OCI-LY7 (cell line): Measurements from ENCODE around the gene MDFIC. TPM values are rescaled to one million over a fixed set of nuclear protein-coding genes. Genes with fewer than 3 reads are reported as not detected.

ENCODE experiments used
- BruUV-seq: library from RNA; stranded (reverse); fragments of 400-500 nt; replicated peaks from 2 replicates; lab custom pipeline; 2021; lab: Mats Ljungman, UMichigan
- CTCF ChIA-PET: fragments of 300-600 bp; sonication (Branson Sonifier 250); formaldehyde crosslinking; loops from one replicate; lab custom pipeline; 2022; ENCODE audit warnings: antibody characterized with exemption; ENCODE audit not compliant: unreplicated experiment; lab: Charles Lee
- POLR2A ChIA-PET: fragments of 300-600 bp; sonication (Branson Sonifier 250); formaldehyde crosslinking; loops from one replicate; lab custom pipeline; 2022; ENCODE audit warnings: antibody characterized with exemption; lab: Charles Lee
- DNase-seq: peaks from one replicate; pipeline ENCODE4 v3.0.0-alpha.2; 2015; ENCODE audit warnings: low spot score
- H2AFZ ChIP-seq: fragments of 200-600 bp; sonication (generic), shearing (Covaris generic); 2 replicates; pipeline ENCODE4 v1.6.1; 2014; ENCODE audit warnings: mild to moderate bottlenecking, antibody characterized with exemption, low read length, moderate library complexity
- H3K27ac ChIP-seq: fragments of 200-600 bp; sonication (generic); 2 replicates; pipeline ENCODE4 v1.5.1; 2014; ENCODE audit warnings: mixed run types, low read depth, mild to moderate bottlenecking, moderate library complexity, low read length, inconsistent platforms; ENCODE audit not compliant: poor library complexity, severe bottlenecking
- H3K36me3 ChIP-seq: fragments of 200-600 bp; sonication (generic); 2 replicates; pipeline ENCODE4 v1.6.1; 2014; ENCODE audit warnings: mild to moderate bottlenecking, antibody characterized with exemption, low read length, moderate library complexity, mixed read lengths; ENCODE audit not compliant: insufficient read depth
- H3K4me1 ChIP-seq: fragments of 200-600 bp; sonication (generic); 2 replicates; pipeline ENCODE4 v1.5.1; 2014; ENCODE audit warnings: mild to moderate bottlenecking, low read length; ENCODE audit not compliant: insufficient read depth, poor library complexity, severe bottlenecking
- H3K4me2 ChIP-seq: fragments of 200-600 bp; sonication (generic); 2 replicates; pipeline ENCODE4 v1.6.1; 2014; ENCODE audit warnings: mild to moderate bottlenecking, low read length
- H3K4me3 ChIP-seq: fragments of 200-600 bp; sonication (generic); 2 replicates; pipeline ENCODE4 v1.5.1; 2014; ENCODE audit warnings: mild to moderate bottlenecking, low read depth, low read length; ENCODE audit not compliant: poor library complexity, severe bottlenecking
- H3K79me2 ChIP-seq: fragments of 200-600 bp; sonication (generic); 2 replicates; pipeline ENCODE4 v1.6.1; 2016; ENCODE audit warnings: low read depth, mild to moderate bottlenecking, low read length, moderate library complexity, mixed read lengths; ENCODE audit not compliant: insufficient read depth
- H3K9me2 ChIP-seq: fragments of 200-600 bp; sonication (generic); 2 replicates; pipeline ENCODE4 v1.6.1; 2016; ENCODE audit warnings: mild to moderate bottlenecking, low read length, mixed read lengths; ENCODE audit not compliant: insufficient read depth
- H3K9me3 ChIP-seq: fragments of 200-600 bp; sonication (generic); 2 replicates; pipeline ENCODE4 v1.6.1; 2014; ENCODE audit warnings: mild to moderate bottlenecking, mixed run types, low read length, mixed read lengths
- H4K20me1 ChIP-seq: fragments of 200-600 bp; sonication (generic); 2 replicates; pipeline ENCODE4 v1.6.1; 2014; ENCODE audit warnings: mild to moderate bottlenecking, antibody characterized with exemption, low read length, moderate library complexity, mixed read lengths; ENCODE audit not compliant: insufficient read depth
- EZH2phosphoT487 ChIP-seq: fragments of 200-600 bp; sonication (generic); IDR thresholded peaks from 2 replicates; pipeline ENCODE4 v1.6.1; 2018; ENCODE audit warnings: low read depth, borderline replicate concordance, mild to moderate bottlenecking, mixed run types, antibody characterized with exemption, low read length, moderate library complexity, mixed read lengths
- intact Hi-C: fragments of 100-400 bp; cut with micrococcal nuclease; formaldehyde crosslinking; loops from one replicate; pipeline ENCODE4 v1.10.0; 2022; ENCODE audit not compliant: unreplicated experiment
- total RNA-seq, 2 experiments: library from RNA; depleted of rRNA in 1 of 2; stranded (reverse); fragments of >200 nt in 1 of 2; shearing (Covaris generic) in 1 of 2; gene quantifications; 2 replicates each; pipeline ENCODE4 v1.2.3, GENCODE V29; 2014 to 2022
- TF ChIP-seq, protein P1 (sequence below): fragments of 200-600 bp; sonication (generic); conservative IDR thresholded peaks from 2 replicates; pipeline ENCODE4 v1.5.1; 2014; ENCODE audit warnings: mild to moderate bottlenecking, antibody characterized with exemption, low read length, moderate library complexity, mixed read lengths

MDFIC gene
- total RNA-seq, 2 experiments from 2014 or later, result not detected

DNA sequence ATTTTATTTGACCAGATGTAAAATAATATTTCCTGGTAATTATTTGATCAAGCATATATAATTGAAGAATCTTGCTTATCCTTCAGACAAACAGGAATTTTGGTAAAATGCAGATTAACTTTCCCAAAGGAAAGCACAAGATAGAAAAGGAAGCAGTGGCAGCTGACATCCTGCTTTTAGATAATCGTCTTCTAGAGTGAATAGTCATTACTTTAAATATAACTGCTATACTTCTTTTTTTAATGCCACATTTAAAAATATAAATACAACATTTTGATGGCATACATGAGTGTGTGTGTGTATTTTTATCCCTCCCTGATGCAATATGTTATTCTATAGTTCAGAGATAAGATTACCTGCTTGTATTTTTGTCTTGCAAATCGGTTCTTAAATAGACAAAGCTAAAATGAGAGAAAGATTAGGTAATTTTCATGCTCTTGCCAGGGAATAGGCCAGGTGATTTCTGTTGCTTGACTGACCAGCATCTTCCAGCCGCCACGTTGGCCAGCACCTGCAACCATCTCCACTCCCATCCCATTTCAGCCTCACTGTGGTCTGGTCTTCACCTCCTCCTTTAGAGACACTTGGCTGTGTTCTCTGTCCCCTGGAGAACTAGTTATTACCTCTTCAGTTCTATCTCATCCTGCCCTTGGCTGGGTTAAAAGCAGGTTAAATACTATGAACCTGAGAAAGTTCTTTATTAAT lies 58.1 kb downstream of the MDFIC start:
- Histone ChIP-seq H3K79me2 (no peaks in the 10 kb centered on the region), H3K4me1 (no peaks in the 10 kb centered on the region), H3K4me2 (no peak overlapping the region), H3K9me3 (no peaks in the 10 kb centered on the region), H3K4me3 (no peak overlapping the region), H3K36me3 (no peaks in the 10 kb centered on the region), H3K27ac (no peak overlapping the region), H3K9me2 (no peaks in the 10 kb centered on the region), H2AFZ (no peak overlapping the region), H4K20me1 (no peaks in the 10 kb centered on the region)
- intact Hi-C loops, result no loop called here
- POLR2A ChIA-PET, result no interaction called here
- CTCF ChIA-PET, result no interaction called here
- TF ChIP-seq, protein P1, sequence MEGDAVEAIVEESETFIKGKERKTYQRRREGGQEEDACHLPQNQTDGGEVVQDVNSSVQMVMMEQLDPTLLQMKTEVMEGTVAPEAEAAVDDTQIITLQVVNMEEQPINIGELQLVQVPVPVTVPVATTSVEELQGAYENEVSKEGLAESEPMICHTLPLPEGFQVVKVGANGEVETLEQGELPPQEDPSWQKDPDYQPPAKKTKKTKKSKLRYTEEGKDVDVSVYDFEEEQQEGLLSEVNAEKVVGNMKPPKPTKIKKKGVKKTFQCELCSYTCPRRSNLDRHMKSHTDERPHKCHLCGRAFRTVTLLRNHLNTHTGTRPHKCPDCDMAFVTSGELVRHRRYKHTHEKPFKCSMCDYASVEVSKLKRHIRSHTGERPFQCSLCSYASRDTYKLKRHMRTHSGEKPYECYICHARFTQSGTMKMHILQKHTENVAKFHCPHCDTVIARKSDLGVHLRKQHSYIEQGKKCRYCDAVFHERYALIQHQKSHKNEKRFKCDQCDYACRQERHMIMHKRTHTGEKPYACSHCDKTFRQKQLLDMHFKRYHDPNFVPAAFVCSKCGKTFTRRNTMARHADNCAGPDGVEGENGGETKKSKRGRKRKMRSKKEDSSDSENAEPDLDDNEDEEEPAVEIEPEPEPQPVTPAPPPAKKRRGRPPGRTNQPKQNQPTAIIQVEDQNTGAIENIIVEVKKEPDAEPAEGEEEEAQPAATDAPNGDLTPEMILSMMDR, result no peak
- no peak for TF ChIP-seq EZH2phosphoT487
- DNase-seq, result no peak
- BruUV-seq, result no TSS peak

DNA sequence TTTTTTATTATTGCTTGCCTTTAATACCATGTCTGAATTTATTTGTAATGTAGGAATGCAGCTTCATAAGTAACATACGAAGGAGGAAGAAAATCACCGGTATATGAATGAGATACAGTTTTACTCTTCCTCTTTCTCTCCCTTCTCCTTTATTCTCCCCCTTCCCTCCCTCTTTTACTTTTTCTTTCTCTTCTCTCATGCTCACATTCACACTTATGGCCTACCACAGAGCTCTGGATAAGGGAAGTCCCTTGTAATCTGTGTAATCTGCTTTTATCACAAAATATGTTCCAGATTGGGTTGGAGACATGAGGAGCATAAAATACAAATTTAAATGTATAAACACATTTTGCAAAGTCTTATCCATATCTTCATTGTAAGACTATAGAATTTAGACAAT lies 59.4 kb downstream of the MDFIC start:
- Histone ChIP-seq H2AFZ (no peak overlapping the region), H4K20me1 (no peaks in the 10 kb centered on the region), H3K9me2 (no peaks in the 10 kb centered on the region), H3K4me1 (no peaks in the 10 kb centered on the region), H3K4me2 (no peak overlapping the region), H3K27ac (no peak overlapping the region), H3K9me3 (no peaks in the 10 kb centered on the region), H3K36me3 (no peaks in the 10 kb centered on the region), H3K79me2 (no peaks in the 10 kb centered on the region), H3K4me3 (no peak overlapping the region)
- intact Hi-C loops, result no loop called here
- no peak for TF ChIP-seq EZH2phosphoT487
- TF ChIP-seq, protein P1, result no peak
- ChIA-PET CTCF (no interaction called here), POLR2A (no interaction called here)
- no TSS peak for BruUV-seq
- DNase-seq, result no peak

DNA sequence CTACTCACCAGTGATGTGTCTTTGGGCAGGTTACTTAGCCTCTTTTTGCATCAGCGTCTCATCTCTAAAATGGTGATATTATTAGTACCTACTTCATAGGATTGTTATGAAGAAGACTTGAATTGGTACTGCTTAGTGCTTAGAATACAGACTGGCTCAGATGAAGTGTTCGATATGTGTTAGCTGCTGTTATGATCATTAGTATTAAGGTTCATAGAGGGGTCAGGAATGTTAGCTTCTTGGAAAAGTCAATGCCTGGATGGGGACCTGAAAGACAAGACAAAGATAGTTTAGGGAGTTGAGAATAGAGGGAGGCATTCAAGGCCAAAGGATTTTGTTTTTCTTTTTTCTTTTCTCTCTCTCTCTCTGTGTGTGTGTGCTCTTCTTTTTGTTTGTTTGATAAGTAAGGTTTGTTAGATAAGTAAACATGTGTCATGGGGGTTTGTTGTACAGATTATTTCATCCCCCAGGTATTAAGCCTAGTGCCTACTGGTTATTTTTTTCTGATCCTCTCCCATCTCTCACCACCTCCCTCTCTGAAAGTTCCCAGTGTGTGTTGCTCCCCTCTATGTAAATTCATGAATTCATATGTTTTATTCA lies 63.3 kb downstream of the MDFIC start:
- TF ChIP-seq, protein P1, result no peak
- TF ChIP-seq EZH2phosphoT487, result no peak
- H3K4me3 ChIP-seq, result no peak overlapping the region
- intact Hi-C loops, result no loop called here
- ChIA-PET POLR2A (no interaction called here), CTCF (no interaction called here)
- no peak overlapping the region for H3K27ac ChIP-seq
- no peaks in the 10 kb centered on the region for H4K20me1 ChIP-seq
- H3K4me1 ChIP-seq, result no peaks in the 10 kb centered on the region
- H3K9me2 ChIP-seq, result no peaks in the 10 kb centered on the region
- BruUV-seq, result no TSS peak
- no peaks in the 10 kb centered on the region for H3K36me3 ChIP-seq
- no peak for DNase-seq
- no peak overlapping the region for H3K4me2 ChIP-seq
- H3K9me3 ChIP-seq, result no peaks in the 10 kb centered on the region
- no peak overlapping the region for H2AFZ ChIP-seq
- H3K79me2 ChIP-seq, result no peaks in the 10 kb centered on the region
